ENCODE results near the gene PIK3R3. TPM values are rescaled to one million over a fixed set of nuclear protein-coding genes. Genes with fewer than 3 reads are reported as not detected.

Gene PIK3R3
- polyA plus RNA-seq, 2 of the 4 experiments (the other 2 are of a cell fraction), result 2.1 to 2.2 TPM

- CTCF ChIA-PET, result interaction anchor here (0.6 kb wide), 1 partner anchor 159 kb away, joined by 3 read pairs; no protein-coding TSS in a partner anchor
- TF ChIP-seq MAFK (IDR thresholded peaks at IDR 0.05; ENCODE audit: partially characterized antibody), result peak; percentile 65
- TF ChIP-seq, protein P1, sequence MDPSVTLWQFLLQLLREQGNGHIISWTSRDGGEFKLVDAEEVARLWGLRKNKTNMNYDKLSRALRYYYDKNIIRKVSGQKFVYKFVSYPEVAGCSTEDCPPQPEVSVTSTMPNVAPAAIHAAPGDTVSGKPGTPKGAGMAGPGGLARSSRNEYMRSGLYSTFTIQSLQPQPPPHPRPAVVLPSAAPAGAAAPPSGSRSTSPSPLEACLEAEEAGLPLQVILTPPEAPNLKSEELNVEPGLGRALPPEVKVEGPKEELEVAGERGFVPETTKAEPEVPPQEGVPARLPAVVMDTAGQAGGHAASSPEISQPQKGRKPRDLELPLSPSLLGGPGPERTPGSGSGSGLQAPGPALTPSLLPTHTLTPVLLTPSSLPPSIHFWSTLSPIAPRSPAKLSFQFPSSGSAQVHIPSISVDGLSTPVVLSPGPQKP (IDR thresholded peaks at IDR 0.05; ENCODE audit: low read depth, low read length), result no peak
- no peak overlapping the region for H3K4me3 ChIP-seq
- H3K9me3 ChIP-seq, result no peaks in the 10 kb centered on the region
- no peak overlapping the region for H3K27ac ChIP-seq
- DNase-seq (ENCODE audit: low read depth in 1 of 2, low spot score in 1 of 2) (no peak), FAIRE-seq (no peak), ATAC-seq (no peak)
- POLR2A ChIA-PET, result no interaction called here
- 64% methylated on average over 2 of the region's 2 CpGs for WGBS (ENCODE audit: missing lambda C conversion rate)
- H3K4me2 ChIP-seq, result peak overlapping the region; percentile 31; the same call in 1 of the 3 replicates
- no peaks in the 10 kb centered on the region for H3K4me1 ChIP-seq
Measured at GRCh38 chr1:46114925-46115603, 17.4 kb downstream of the PIK3R3 start.

GRCh38 chr1:46113948-46114347 is 18.5 kb downstream of the PIK3R3 start:
- no peak overlapping the region for H3K4me2 ChIP-seq
- H3K4me1 ChIP-seq, result no peaks in the 10 kb centered on the region
- no peak overlapping the region for H3K4me3 ChIP-seq
- H3K9me3 ChIP-seq, result no peaks in the 10 kb centered on the region
- ATAC-seq, result no peak
- ChIA-PET CTCF (interaction anchor here (0.6 kb wide), 1 partner anchor 118 kb away, joined by 6 read pairs; no protein-coding TSS in a partner anchor), POLR2A (no interaction called here)
- TF ChIP-seq KDM1A (IDR thresholded peaks at IDR 0.05; ENCODE audit: low read depth) (no peak), HES2 (IDR thresholded peaks at IDR 0.05) (no peak), ZC3H11A (IDR thresholded peaks at IDR 0.05) (no peak), TFCP2L1 (CRISPR knock-in tag; IDR thresholded peaks at IDR 0.05) (no peak), JUN (IDR thresholded peaks at IDR 0.05) (no peak), FOXS1 (CRISPR knock-in tag; IDR thresholded peaks at IDR 0.05) (no peak), ZFP36 (IDR thresholded peaks at IDR 0.05; ENCODE audit: borderline replicate concordance, partially characterized antibody) (no peak), SMC3 (IDR thresholded peaks at IDR 0.05) (no peak), MAZ (IDR thresholded peaks at IDR 0.05; ENCODE audit: borderline replicate concordance, low read depth, low read length) (no peak), HOXB13 (CRISPR knock-in tag; IDR thresholded peaks at IDR 0.05; ENCODE audit: low read depth) (no peak)
- TF ChIP-seq, protein P1 (IDR thresholded peaks at IDR 0.05; ENCODE audit: low read depth, low read length), result no peak
- TF ChIP-seq, protein P2, sequence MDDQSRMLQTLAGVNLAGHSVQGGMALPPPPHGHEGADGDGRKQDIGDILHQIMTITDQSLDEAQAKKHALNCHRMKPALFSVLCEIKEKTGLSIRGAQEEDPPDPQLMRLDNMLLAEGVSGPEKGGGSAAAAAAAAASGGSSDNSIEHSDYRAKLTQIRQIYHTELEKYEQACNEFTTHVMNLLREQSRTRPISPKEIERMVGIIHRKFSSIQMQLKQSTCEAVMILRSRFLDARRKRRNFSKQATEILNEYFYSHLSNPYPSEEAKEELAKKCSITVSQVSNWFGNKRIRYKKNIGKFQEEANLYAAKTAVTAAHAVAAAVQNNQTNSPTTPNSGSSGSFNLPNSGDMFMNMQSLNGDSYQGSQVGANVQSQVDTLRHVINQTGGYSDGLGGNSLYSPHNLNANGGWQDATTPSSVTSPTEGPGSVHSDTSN (IDR thresholded peaks at IDR 0.05), result no peak
- no peak for DNase-seq (ENCODE audit: low read depth in 1 of 2, low spot score in 1 of 2)
- WGBS (ENCODE audit: missing lambda C conversion rate), result 96% methylated on average over 5 of the region's 5 CpGs
- H3K27ac ChIP-seq, result no peak overlapping the region
- no peak for FAIRE-seq

GRCh38 chr1:46112108-46112507 is 20.3 kb downstream of the PIK3R3 start:
- no peak for ATAC-seq
- 81% methylated on average over 1 of the region's 1 CpG for WGBS (ENCODE audit: missing lambda C conversion rate)

GRCh38 chr1:46110521-46110920 is 21.9 kb downstream of the PIK3R3 start:
- ChIA-PET POLR2A (no interaction called here), CTCF (no interaction called here)
- no peak overlapping the region for H3K27ac ChIP-seq

More at GRCh38 chr1:46112108-46112507, 20.3 kb downstream of the PIK3R3 start:
- Histone ChIP-seq H3K9me3 (no peaks in the 10 kb centered on the region), H3K27ac (no peak overlapping the region), H3K4me1 (no peaks in the 10 kb centered on the region), H3K4me2 (no peak overlapping the region), H3K4me3 (no peak overlapping the region)
- TF ChIP-seq CHD4 (IDR thresholded peaks at IDR 0.05; ENCODE audit: borderline replicate concordance) (no peak), CEBPB (IDR thresholded peaks at IDR 0.05) (0 out of 4 replicates have a peak, but pooled peaks of 1 of the 2 experiments have one; percentile 22)
- ChIA-PET CTCF (no interaction called here), POLR2A (no interaction called here)
- FAIRE-seq (no peak), DNase-seq (ENCODE audit: low read depth in 1 of 2, low spot score in 1 of 2) (no peak)

More at GRCh38 chr1:46110521-46110920, 21.9 kb downstream of the PIK3R3 start:
- WGBS (ENCODE audit: missing lambda C conversion rate), result 96% methylated on average over 1 of the region's 1 CpG
- ATAC-seq, result no peak
- H3K4me3 ChIP-seq, result no peak overlapping the region
- H3K4me1 ChIP-seq, result no peaks in the 10 kb centered on the region
- TF ChIP-seq ZSCAN20 (CRISPR knock-in tag; IDR thresholded peaks at IDR 0.05) (no peak), KDM1A (IDR thresholded peaks at IDR 0.05; ENCODE audit: low read depth) (no peak), CBX2 (IDR thresholded peaks at IDR 0.05; ENCODE audit: borderline replicate concordance, low read depth) (no peak), TP53 (CRISPR knock-in tag; IDR thresholded peaks at IDR 0.05) (no peak), POLR2AphosphoS2 (conservative IDR thresholded peaks at IDR 0.05; ENCODE audit: low read length) (no peak), BHLHE40 (IDR thresholded peaks at IDR 0.05; ENCODE audit: low read depth, low read length) (no peak), ATOH8 (CRISPR knock-in tag; IDR thresholded peaks at IDR 0.05; ENCODE audit: low read depth) (no peak), RAD21 (conservative IDR thresholded peaks at IDR 0.05 in 1 of 2, IDR thresholded peaks at IDR 0.05 in 1 of 2) (no peak), CBX8 (IDR thresholded peaks at IDR 0.05) (no peak)
- H3K4me2 ChIP-seq, result no peak overlapping the region
- H3K9me3 ChIP-seq, result no peaks in the 10 kb centered on the region
- DNase-seq (ENCODE audit: low read depth in 1 of 2, low spot score in 1 of 2), result no peak
- FAIRE-seq, result no peak

Data from A549 (cell line).